H1 (cell line): ENCODE data around the gene MYBL2. TPM values are rescaled to one million over a fixed set of nuclear protein-coding genes. Genes with fewer than 3 reads are reported as not detected.

Experiments
- CTCF ChIA-PET: fragments of 300-600 bp; sonication (Branson Sonifier 250); formaldehyde crosslinking; loops from one replicate; lab custom pipeline; 2021; ENCODE audit not compliant: partially characterized antibody; lab: Charles Lee
- POLR2A ChIA-PET: fragments of 300-600 bp; sonication (Branson Sonifier 250); formaldehyde crosslinking; loops from one replicate; lab custom pipeline; 2021; ENCODE audit warnings: inconsistent platforms; ENCODE audit not compliant: partially characterized antibody; lab: Charles Lee
- DNase-seq, 2 experiments: peaks; one replicate each; pipeline versions ENCODE4 v3.0.0 to v3.0.0-alpha.2; 2010 to 2022; ENCODE audit warnings: low spot score in 2 of 2, low read depth in 1 of 2, mixed read lengths in 1 of 2
- FAIRE-seq: peaks from 2 replicates; lab custom pipeline; 2011; peaks lifted over from hg19 to GRCh38; lab: Jason Lieb, UNC
- H2AFZ ChIP-seq: 2 replicates; pipeline ENCODE4 v1.8.1; 2012; ENCODE audit warnings: low read length, inconsistent platforms
- H2AK5ac ChIP-seq: 2 replicates; pipeline ENCODE4 v1.6.1; 2013; ENCODE audit warnings: low read depth, low read length
- H2BK120ac ChIP-seq: replicated peaks from 2 replicates; pipeline ENCODE3; 2013; ENCODE audit warnings: low read depth, low read length, inconsistent platforms
- H2BK12ac ChIP-seq: 2 replicates; pipeline ENCODE4 v1.6.1; 2013; ENCODE audit warnings: low read depth, low read length
- H2BK15ac ChIP-seq: 2 replicates; pipeline ENCODE4 v1.6.1; 2013; ENCODE audit warnings: low read length
- H2BK20ac ChIP-seq: 2 replicates; pipeline ENCODE4 v1.6.1; 2013; ENCODE audit warnings: low read length
- H2BK5ac ChIP-seq: 2 replicates; pipeline ENCODE4 v1.6.1; 2013; ENCODE audit warnings: low read depth, low read length
- H3K14ac ChIP-seq: 2 replicates; pipeline ENCODE4 v1.6.1; 2013; ENCODE audit warnings: inconsistent platforms; ENCODE audit not compliant: insufficient read length
- H3K18ac ChIP-seq: 2 replicates; pipeline ENCODE4 v1.6.1; 2013; ENCODE audit warnings: low read length; ENCODE audit errors: extremely low read depth
- H3K23ac ChIP-seq: 2 replicates; pipeline ENCODE4 v1.6.1; 2013; ENCODE audit warnings: inconsistent platforms; ENCODE audit not compliant: insufficient read length
- H3K23me2 ChIP-seq: 2 replicates; pipeline ENCODE4 v1.6.1; 2013; ENCODE audit warnings: low read depth, low read length
- H3K27ac ChIP-seq: 2 replicates; pipeline ENCODE4 v1.6.1; 2011; ENCODE audit warnings: low read depth, low read length, inconsistent platforms
- H3K27me3 ChIP-seq, 4 experiments: replicated peaks in 1 of 4; 1 replicate in 1 of 4; 2 replicates in 3 of 4; pipeline versions ENCODE4 v1.6.1 to v1.8.1; 2011 to 2013; ENCODE audit warnings: low read length in 3 of 4, mild to moderate bottlenecking in 3 of 4, inconsistent platforms in 2 of 4, mixed read lengths in 2 of 4, moderate library complexity in 1 of 4; ENCODE audit not compliant: control insufficient read depth in 3 of 4, insufficient read depth in 3 of 4; ENCODE audit errors: extremely low read depth in 1 of 4
- H3K36me3 ChIP-seq, 4 experiments: 2 replicates each; pipeline versions ENCODE4 v1.6.1 to v1.8.1; 2011 to 2013; ENCODE audit warnings: mild to moderate bottlenecking in 4 of 4, low read length in 3 of 4, moderate library complexity in 2 of 4, control low read depth in 1 of 4, inconsistent platforms in 1 of 4; ENCODE audit not compliant: insufficient read depth in 4 of 4, control insufficient read depth in 2 of 4
- H3K4ac ChIP-seq: replicated peaks from 2 replicates; pipeline ENCODE3; 2013; ENCODE audit warnings: low read length, low read depth, mixed read lengths, inconsistent platforms; ENCODE audit not compliant: insufficient read length
- H3K4me1 ChIP-seq, 4 experiments: replicated peaks in 1 of 4; 1 replicate in 1 of 4; 2 replicates in 3 of 4; pipeline versions ENCODE4 v1.6.1 to v1.8.1; 2011 to 2013; ENCODE audit warnings: low read length in 3 of 4, inconsistent platforms in 2 of 4, mixed read lengths in 1 of 4; ENCODE audit not compliant: insufficient read depth in 4 of 4, control insufficient read depth in 3 of 4
- H3K4me2 ChIP-seq, 2 experiments: 2 replicates each; pipeline versions ENCODE4 v1.6.1 to v1.8.1; 2011 to 2013; ENCODE audit warnings: low read depth in 2 of 2, low read length in 2 of 2, control low read depth in 1 of 2, inconsistent platforms in 1 of 2, mild to moderate bottlenecking in 1 of 2; ENCODE audit not compliant: insufficient read depth in 1 of 2
- H3K4me3 ChIP-seq, 4 experiments: fragments of 200-600, 300-600 bp in 1 of 4; sonication (generic), shearing (Covaris generic), sonication (Bioruptor Twin) in 1 of 4; 2 replicates each; pipeline versions ENCODE4 v1.5.1 to v1.8.1; 2011 to 2016; ENCODE audit warnings: low read length in 4 of 4, low read depth in 3 of 4, control low read depth in 2 of 4, inconsistent platforms in 2 of 4, mild to moderate bottlenecking in 2 of 4, mixed read lengths in 1 of 4, moderate library complexity in 1 of 4; ENCODE audit not compliant: insufficient read depth in 2 of 4; ENCODE audit errors: extremely low read depth in 1 of 4
- H3K56ac ChIP-seq: replicated peaks from 2 replicates; pipeline ENCODE3; 2013; ENCODE audit warnings: low read depth, mild to moderate bottlenecking, mixed read lengths, low read length, inconsistent platforms; ENCODE audit not compliant: insufficient read length
- H3K79me1 ChIP-seq: 2 replicates; pipeline ENCODE4 v1.6.1; 2013; ENCODE audit warnings: low read depth, low read length, control low read depth
- H3K79me2 ChIP-seq, 2 experiments: 2 replicates each; pipeline versions ENCODE4 v1.6.1 to v1.8.1; 2012 to 2013; ENCODE audit warnings: low read length in 2 of 2, mild to moderate bottlenecking in 2 of 2, inconsistent platforms in 1 of 2; ENCODE audit not compliant: insufficient read depth in 2 of 2, control insufficient read depth in 1 of 2
- H3K9ac ChIP-seq, 4 experiments: replicated peaks in 1 of 4; 1 replicate in 1 of 4; 2 replicates in 3 of 4; pipeline versions ENCODE4 v1.6.1 to v1.8.1; 2011 to 2013; ENCODE audit warnings: low read depth in 3 of 4, low read length in 3 of 4, control low read depth in 2 of 4, mild to moderate bottlenecking in 2 of 4, moderate library complexity in 2 of 4, inconsistent platforms in 1 of 4; ENCODE audit errors: extremely low read depth in 1 of 4
- H3K9me3 ChIP-seq, 2 experiments: 2 replicates each; pipeline versions ENCODE4 v1.6.1 to v1.8.1; 2012 to 2013; ENCODE audit warnings: mild to moderate bottlenecking in 2 of 2, moderate library complexity in 2 of 2, control low read depth in 1 of 2, inconsistent platforms in 1 of 2, low read depth in 1 of 2, low read length in 1 of 2, mixed read lengths in 1 of 2; ENCODE audit not compliant: insufficient read depth in 2 of 2
- H4K20me1 ChIP-seq, 2 experiments: replicated peaks in 1 of 2; 2 replicates each; pipeline versions ENCODE3 to v1.8.1; 2011 to 2013; ENCODE audit warnings: inconsistent platforms in 2 of 2, low read length in 2 of 2, mild to moderate bottlenecking in 1 of 2; ENCODE audit not compliant: insufficient read depth in 2 of 2, control insufficient read depth in 1 of 2
- H4K5ac ChIP-seq: 2 replicates; pipeline ENCODE4 v1.6.1; 2013; ENCODE audit warnings: low read length, low read depth, mixed read lengths, inconsistent platforms; ENCODE audit not compliant: insufficient read length
- H4K8ac ChIP-seq: 2 replicates; pipeline ENCODE4 v1.8.0; 2013; ENCODE audit warnings: mild to moderate bottlenecking, moderate library complexity, low read length, inconsistent platforms; ENCODE audit not compliant: insufficient read depth; ENCODE audit errors: extremely low read depth
- H4K91ac ChIP-seq: replicated peaks from 2 replicates; pipeline ENCODE3; 2013; ENCODE audit warnings: low read length, mixed read lengths, inconsistent platforms; ENCODE audit not compliant: insufficient read length
- HDAC2 ChIP-seq, 2 experiments: fragments of 300-600 bp in 1 of 2; sonication (generic) in 1 of 2; IDR thresholded peaks; 2 replicates each; pipeline ENCODE4 v1.6.1; 2011 to 2012; ENCODE audit warnings: low read depth in 2 of 2, low read length in 2 of 2, mild to moderate bottlenecking in 2 of 2, moderate library complexity in 2 of 2, borderline replicate concordance in 1 of 2, inconsistent platforms in 1 of 2
- JUND ChIP-seq: IDR thresholded peaks from 2 replicates; pipeline ENCODE4 v1.6.1; 2011; ENCODE audit warnings: mild to moderate bottlenecking, improper control_type of control experiment, low read length
- RFX5 ChIP-seq: IDR thresholded peaks from 2 replicates; pipeline ENCODE4 v1.6.1; 2011; ENCODE audit warnings: low read depth, low read length, improper control_type of control experiment, borderline replicate concordance
- TBP ChIP-seq: IDR thresholded peaks from 2 replicates; pipeline ENCODE4 v1.6.1; 2011; ENCODE audit warnings: low read depth, low read length, improper control_type of control experiment
- WGBS, 2 experiments: shearing (Covaris generic) in 1 of 2; methylation state at CpG; one replicate each; pipeline versions ENCODE4 v1.1.6 to v1.1.7; 2013 to 2015; ENCODE audit warnings: low lambda C conversion rate in 2 of 2, mixed read lengths in 2 of 2, inconsistent platforms in 1 of 2, low coverage in 1 of 2, missing lambda C conversion rate in 1 of 2; ENCODE audit not compliant: insufficient replicate concordance in 2 of 2, insufficient coverage in 1 of 2, insufficient read length in 1 of 2; ENCODE audit errors: extremely low coverage in 1 of 2, missing lambda C conversion rate in 1 of 2; 5-methylcytosine and 5-hydroxymethylcytosine counted together
- polyA plus RNA-seq, 7 experiments: library from polyadenylated mRNA; depleted of rRNA in 3 of 7; stranded (reverse) in 5 of 7; unstranded in 2 of 7; fragments of >200 nt in 5 of 7; fragments of 200-250 nt in 2 of 7; gene quantifications; 1 replicate in 5 of 7; 2 replicates in 1 of 7; 4 replicates in 1 of 7; pipeline versions ENCODE4 v1.2.1 to v1.2.3, GENCODE V29; 2011 to 2013; ENCODE audit warnings: missing spikeins in 2 of 7, mixed read lengths in 2 of 7
- total RNA-seq: library from RNA; stranded (reverse); fragmentation: NEBNext Ultra II Directional; extraction: Animal tissue kit (Norgen Biotek cat#: 25700); gene quantifications from 2 replicates; pipeline ENCODE4 v1.2.1, GENCODE V29; 2021

Gene MYBL2
- total and polyA plus RNA-seq, 2 of the 8 experiments (the other 6 are each of a cell fraction or from before 2014, with no cell fraction given), result 75.3 to 207 TPM

DNA sequence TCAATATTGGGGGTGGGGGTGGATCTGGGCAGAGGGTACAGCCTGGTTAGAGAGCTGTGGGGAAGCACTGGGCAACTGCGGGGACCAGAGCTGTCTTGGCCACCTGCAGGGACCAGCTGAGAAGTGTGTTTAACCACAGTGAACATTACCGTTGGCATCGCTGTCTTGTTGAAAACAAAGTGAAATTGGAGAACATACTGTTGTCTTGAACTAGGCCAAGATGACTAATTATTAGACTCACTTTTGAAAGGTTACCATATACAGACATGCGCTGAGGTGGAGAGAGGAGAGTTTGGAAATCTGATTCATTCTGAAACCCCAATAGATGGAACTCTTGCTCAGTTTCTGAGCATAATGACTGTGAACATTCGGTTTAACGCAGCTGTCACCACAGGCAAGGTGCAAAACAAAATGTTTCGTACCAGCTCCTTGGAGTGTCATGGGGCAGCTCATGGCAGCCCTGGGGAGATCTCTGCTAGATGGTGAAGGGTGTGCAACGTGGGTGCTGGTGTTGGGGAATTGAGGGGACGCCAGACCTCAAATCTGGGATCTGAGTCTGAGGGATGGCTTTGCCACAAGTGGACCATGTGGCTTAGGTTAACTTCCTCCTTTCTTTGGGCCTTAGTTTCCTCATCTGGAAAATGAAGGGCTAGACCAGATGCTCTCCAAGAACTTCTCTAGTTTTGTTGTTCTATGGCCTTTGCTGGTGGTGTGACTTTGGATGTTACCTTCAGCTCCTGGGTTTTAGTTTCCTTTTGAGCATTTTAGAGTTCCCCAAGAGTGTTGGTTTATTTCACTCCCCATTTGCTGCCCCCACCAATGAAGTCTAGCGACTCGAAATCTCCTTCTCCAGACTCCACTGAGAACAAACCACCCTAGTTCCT lies 84.5 kb downstream of the MYBL2 start:
- H4K20me1 ChIP-seq, result no peaks in the 10 kb centered on the region
- peaks cover 0 to 4% (median 1%) of the 10 kb centered on the region in 4 experiments; a peak in 2 of 7 replicates for H3K4me1 ChIP-seq
- 82% methylated on average over 11 of the region's 11 CpGs; no CpG with 5 or more reads in 1 of the 2 experiments for WGBS, 2 experiments
- no peak overlapping the region for H2BK12ac ChIP-seq
- H2BK120ac ChIP-seq, result no peak overlapping the region
- no peak overlapping the region for H4K8ac ChIP-seq
- H2AK5ac ChIP-seq, result no peak overlapping the region
- H3K14ac ChIP-seq, result no peak overlapping the region
- H3K9ac ChIP-seq, result no peak overlapping the region
- H3K79me2 ChIP-seq, result no peaks in the 10 kb centered on the region
- no peak for DNase-seq
- FAIRE-seq, result no peak
- H3K4ac ChIP-seq, result no peak overlapping the region
- no peak overlapping the region for H4K5ac ChIP-seq
- no peak overlapping the region for H3K4me3 ChIP-seq
- no peaks in the 10 kb centered on the region for H3K79me1 ChIP-seq
- H3K9me3 ChIP-seq, result no peaks in the 10 kb centered on the region
- CTCF ChIA-PET, result interaction anchor here (0.6 to 3.6 kb wide), 15 partner anchors 11 to 341 kb away, joined by 3 to 26 read pairs (median 6); no protein-coding TSS in a partner anchor
- H3K23ac ChIP-seq, result no peak overlapping the region
- H2BK15ac ChIP-seq, result no peak overlapping the region
- H3K4me2 ChIP-seq, result no peak overlapping the region
- no peak overlapping the region for H3K56ac ChIP-seq
- H3K36me3 ChIP-seq, result no peaks in the 10 kb centered on the region
- no peak overlapping the region for H2BK20ac ChIP-seq
- no peaks in the 10 kb centered on the region for H3K27me3 ChIP-seq
- H3K23me2 ChIP-seq, result no peaks in the 10 kb centered on the region
- POLR2A ChIA-PET, result no interaction called here
- H2AFZ ChIP-seq, result no peak overlapping the region
- no peak overlapping the region for H4K91ac ChIP-seq
- no peak overlapping the region for H3K27ac ChIP-seq
- H3K18ac ChIP-seq, result no peak overlapping the region
- TF ChIP-seq HDAC2 (IDR thresholded peaks at IDR 0.05; ENCODE audit: borderline replicate concordance in 1 of 2, low read depth in 2 of 2, low read length in 2 of 2) (no peak), TBP (no peak), JUND (no peak), RFX5 (no peak)
- TF ChIP-seq, all 59 proteins: peak for 0
- no peak overlapping the region for H2BK5ac ChIP-seq
